Superior temporal gyrus (tissue), 1 donor: ENCODE measurements around the gene GBF1.
"Not testable (repeated sequence)": the region's sequence is repeated elsewhere in the genome, so short reads cannot be mapped to it uniquely, and the experiment has no call there.

Source experiments
- DNase-seq: peaks from one replicate; pipeline ENCODE4 v3.0.0-alpha.2; 2016; ENCODE audit errors: extremely low spot score

Gene GBF1

GRCh38 chr10:102269017-102269416 is 23.7 kb downstream of the GBF1 start:
- DNase-seq, result no peak

GRCh38 chr10:102274062-102274461 is 28.7 kb downstream of the GBF1 start:
- DNase-seq, result no peak

GRCh38 chr10:102275343-102275742 is 30.0 kb downstream of the GBF1 start:
- no peak for DNase-seq

- DNase-seq, result no peak
These were observed 33.8 kb downstream of the GBF1 start for GRCh38 chr10:102279104-102279503.

- DNase-seq, result peak; percentile 22
These were observed 35.2 kb downstream of the GBF1 start for GRCh38 chr10:102280397-102281101.

- DNase-seq, result no peak
These were observed 35.8 kb downstream of the GBF1 start for GRCh38 chr10:102281102-102281487.

- DNase-seq, result no peak
These were observed 38.2 kb downstream of the GBF1 start for GRCh38 chr10:102283488-102283887.

- DNase-seq, result no peak
These were observed 38.6 kb downstream of the GBF1 start for GRCh38 chr10:102283890-102284289.

GRCh38 chr10:102284531-102284930 is 39.2 kb downstream of the GBF1 start:
- no peak for DNase-seq

GRCh38 chr10:102285133-102285532 is 39.8 kb downstream of the GBF1 start:
- DNase-seq, result no peak

- no peak for DNase-seq
These were observed 40.9 kb downstream of the GBF1 start for GRCh38 chr10:102286216-102286615.

- DNase-seq, result no peak
These were observed 42.2 kb downstream of the GBF1 start for GRCh38 chr10:102287538-102287937.

GRCh38 chr10:102287991-102288390 is 42.7 kb downstream of the GBF1 start:
- no peak for DNase-seq

- no peak for DNase-seq
These were observed 44.0 kb downstream of the GBF1 start for GRCh38 chr10:102289356-102289755.

- DNase-seq, result no peak
These were observed 44.5 kb downstream of the GBF1 start for GRCh38 chr10:102289840-102290239.

- DNase-seq, result no peak
These were observed 46.0 kb downstream of the GBF1 start for GRCh38 chr10:102291221-102291905.

- no peak for DNase-seq
These were observed 51.8 kb downstream of the GBF1 start for GRCh38 chr10:102297101-102297500.

- DNase-seq, result no peak
These were observed 53.6 kb downstream of the GBF1 start for GRCh38 chr10:102298899-102299298.

GRCh38 chr10:102299873-102300272 is 54.5 kb downstream of the GBF1 start:
- DNase-seq, result no peak

GRCh38 chr10:102300278-102300843 is 55.0 kb downstream of the GBF1 start:
- DNase-seq, result no peak

GRCh38 chr10:102300912-102301311 is 55.6 kb downstream of the GBF1 start:
- not testable (repeated sequence) for DNase-seq

- DNase-seq, result not testable (repeated sequence)
These were observed 56.0 kb downstream of the GBF1 start for GRCh38 chr10:102301332-102301731.

GRCh38 chr10:102302611-102303010 is 57.3 kb downstream of the GBF1 start:
- DNase-seq, result no peak
